ENCODE measurements around the gene TRIP10.

TRIP10 gene

DNA sequence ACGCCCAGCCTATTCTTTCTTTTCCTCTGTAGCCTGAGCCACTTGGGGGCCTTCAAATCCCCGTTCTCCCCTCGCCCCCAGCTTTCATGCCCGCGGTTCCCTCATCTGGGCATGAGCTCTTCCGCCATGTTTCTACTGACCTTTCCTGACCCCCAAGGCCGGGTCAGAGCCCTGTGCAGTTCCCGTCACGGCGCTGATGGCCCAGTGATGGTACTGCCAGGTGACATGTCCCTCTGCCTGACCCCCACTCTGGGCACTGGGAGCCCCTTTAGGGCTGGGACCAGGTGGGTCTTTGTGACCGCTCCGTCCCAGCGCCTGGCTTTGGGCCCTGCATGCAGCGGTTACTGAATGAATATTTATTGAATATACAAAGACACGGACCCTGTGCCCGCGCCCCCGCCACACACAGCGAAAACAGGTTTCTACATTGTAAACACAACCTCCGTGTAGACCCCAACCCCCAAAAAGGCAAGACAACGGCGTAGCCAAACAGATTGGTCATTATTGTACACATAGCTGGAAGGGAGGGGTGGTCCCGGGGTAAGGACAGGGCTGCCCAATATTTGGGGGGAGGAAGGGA lies 9.8 kb upstream of the TRIP10 start:
- no peak for DNase-seq

- peak; percentile 77 for DNase-seq
Observed at GRCh38 chr19:6730153-6730804, 9.2 kb upstream of the TRIP10 start.

GRCh38 chr19:6730941-6731670 lies 8.4 kb upstream of the TRIP10 start:
- no peak for DNase-seq

DNA sequence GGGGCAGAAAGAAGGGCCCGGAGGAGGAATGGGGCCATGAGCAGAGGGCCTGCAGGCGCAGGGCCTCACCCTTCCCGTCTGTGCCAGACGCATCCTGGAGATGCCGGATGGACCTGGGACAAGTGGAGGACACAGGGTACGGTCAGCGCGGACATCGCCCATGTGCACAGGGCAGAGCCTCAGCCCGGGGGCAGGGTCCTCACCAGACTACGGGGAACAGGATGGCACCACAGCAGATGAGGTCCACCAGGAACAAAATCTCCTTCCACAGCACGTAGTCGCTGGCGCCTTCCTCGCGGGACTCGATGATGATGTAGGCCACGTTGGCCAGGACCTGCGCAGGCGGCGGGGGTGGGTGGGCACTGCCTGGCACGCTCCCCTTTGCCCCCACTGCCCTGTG lies 7.7 kb upstream of the TRIP10 start:
- DNase-seq = no peak

GRCh38 chr19:6732803-6733337 lies 6.6 kb upstream of the TRIP10 start:
- no peak for DNase-seq

- peak; percentile 46 for DNase-seq
Observed at GRCh38 chr19:6733338-6734095, 6.0 kb upstream of the TRIP10 start.

- DNase-seq = no peak
Observed at GRCh38 chr19:6734096-6734696, 5.3 kb upstream of the TRIP10 start.

DNA sequence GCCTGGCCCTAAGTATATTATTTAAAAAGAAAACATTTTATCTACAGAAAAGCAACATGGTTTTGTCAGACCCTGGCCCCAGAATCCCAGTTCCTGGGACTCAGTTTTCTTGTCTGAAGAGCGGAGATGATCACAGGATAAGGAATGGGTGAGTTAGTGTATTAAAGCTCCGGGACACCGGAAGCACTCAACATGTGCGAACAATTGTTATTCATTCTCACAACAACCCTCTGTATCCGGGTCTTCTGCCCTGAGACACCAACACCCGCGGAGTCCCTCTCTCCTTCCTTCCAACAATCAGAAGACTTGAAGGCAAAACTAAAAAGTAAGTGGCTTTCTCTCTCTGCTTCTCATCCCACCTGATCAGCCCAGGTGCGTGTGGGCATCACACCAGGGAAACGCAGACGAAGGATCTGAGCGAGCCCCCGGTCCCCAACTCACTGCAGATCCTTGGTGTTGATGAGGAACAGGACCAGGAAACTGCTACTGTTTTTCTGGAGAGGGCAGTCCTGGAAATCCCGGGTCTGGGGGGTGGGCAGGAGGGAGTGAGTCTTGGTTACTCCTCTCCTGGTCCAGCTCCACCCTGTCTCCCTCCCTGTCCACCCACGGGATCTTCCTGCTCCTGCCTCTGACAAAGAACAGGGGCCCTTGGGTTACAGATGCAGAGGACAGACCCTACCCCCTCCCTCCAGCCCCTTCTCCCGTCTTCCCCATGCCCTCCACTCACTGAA lies 4.1 kb upstream of the TRIP10 start:
- DNase-seq = no peak

DNA sequence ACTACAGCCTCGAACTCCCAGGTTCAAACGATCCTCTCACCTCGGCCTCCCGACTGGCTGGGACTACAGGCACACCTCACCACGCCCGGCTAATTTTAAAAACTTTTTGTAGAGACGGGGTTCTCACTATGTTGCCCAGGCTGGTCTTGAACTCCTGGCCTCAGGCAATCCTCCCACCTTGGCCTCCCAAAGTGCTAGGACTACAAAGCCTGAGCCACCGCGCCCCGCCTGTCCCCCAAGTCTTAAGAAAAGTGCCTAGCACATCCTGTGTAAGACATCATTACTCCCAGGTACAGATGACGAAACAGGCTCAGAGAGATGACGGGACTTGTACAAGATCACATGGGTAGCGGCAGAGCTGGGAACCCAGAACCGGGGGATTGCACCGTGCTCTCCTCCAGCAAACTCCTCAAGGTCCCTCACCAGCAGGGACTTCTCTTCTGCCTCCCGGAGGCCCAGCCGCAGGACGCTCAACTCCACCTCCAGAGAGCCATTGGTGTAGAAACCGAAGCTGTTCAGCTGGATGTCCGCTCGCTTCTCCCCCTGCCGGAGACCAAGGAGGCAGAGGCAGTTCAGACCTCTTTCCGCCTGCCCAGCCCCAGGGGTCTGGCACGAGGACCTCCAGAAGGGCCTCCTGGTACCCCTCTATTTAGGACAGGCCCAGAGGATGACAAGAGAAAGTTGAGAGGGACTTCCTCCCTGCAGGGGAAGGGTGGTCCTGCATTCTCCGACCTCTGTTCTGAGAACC lies 3.1 kb upstream of the TRIP10 start:
- peak; percentile 76 for DNase-seq

- DNase-seq = no peak
Observed at GRCh38 chr19:6736917-6737283, 2.6 kb upstream of the TRIP10 start.

DNA sequence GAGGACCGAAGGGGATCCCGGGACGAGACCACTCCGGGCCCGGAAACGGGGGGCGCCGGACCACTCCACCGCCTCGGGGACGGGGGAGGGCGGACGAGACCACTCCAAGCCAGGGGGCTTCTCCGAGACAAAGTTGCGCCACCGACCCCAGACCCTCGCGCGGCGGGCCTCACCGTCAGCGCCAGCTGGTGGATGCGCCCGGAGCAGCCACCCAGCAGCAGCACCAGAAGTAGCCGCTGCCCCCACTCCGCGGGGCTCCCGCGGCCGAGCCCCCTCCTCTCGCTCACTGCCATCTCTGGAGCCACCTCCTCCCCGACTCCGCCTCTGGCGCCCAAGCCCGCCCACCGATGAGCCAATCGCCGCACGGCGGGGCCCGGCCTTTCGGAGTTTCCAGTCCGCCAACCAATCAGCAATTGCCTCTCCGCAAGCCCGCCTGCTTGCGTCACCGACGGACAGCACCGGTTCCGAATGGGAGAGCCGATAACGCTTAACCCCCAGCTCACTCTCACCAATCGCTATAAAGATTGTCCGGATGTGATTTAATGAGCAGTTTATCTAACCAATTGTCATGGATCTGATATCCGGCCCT lies 2.1 kb upstream of the TRIP10 start, which contains the start of gene GPR108:
Gene GPR108 (minus strand): TSS at position 297 of the 589 bp plus-strand sequence. CDS start 4 bp downstream, at position 293.
- DNase-seq = peak; percentile 99

- peak; percentile 83 for DNase-seq
Observed at GRCh38 chr19:6737873-6738786, 1.4 kb upstream of the TRIP10 start.

GRCh38 chr19:6738787-6739389 lies 592 bp upstream of the TRIP10 start:
- peak; percentile 52 for DNase-seq

DNA sequence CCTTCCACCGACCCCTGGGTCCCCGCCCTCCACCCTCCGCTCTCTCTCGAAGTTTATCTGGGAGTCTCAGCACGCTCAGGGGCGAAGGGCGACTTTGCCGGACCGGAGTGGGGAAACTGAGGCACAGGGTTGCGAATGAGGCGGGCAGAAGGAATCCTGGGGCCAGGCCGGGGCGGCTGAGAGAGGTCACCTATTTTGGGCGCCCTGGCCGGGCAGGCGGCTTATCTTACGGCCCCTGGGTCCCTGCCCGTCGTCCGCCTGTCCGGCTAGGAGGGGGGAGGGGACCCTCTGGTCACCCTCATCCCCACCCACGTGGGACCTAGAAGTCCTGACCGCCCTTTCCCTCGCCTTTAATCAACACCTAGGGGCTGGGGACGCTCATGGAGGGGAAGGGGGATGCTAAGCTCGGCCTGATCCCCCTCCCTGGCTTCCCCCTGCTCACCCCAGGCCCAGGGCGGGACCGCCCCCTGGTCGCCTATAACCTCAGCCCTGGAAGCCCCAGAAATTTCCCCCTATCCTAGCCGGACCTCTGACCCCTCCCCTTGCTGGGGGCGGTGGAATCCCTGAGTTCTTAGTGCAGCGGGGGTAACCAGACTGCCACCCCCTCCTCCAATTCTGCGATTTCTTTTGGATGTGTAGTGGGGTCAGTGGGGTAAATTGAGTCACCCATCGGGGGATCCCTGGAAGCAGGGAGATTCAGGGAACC lies 556 bp downstream of the TRIP10 start:
- DNase-seq = peak; percentile 42

DNA sequence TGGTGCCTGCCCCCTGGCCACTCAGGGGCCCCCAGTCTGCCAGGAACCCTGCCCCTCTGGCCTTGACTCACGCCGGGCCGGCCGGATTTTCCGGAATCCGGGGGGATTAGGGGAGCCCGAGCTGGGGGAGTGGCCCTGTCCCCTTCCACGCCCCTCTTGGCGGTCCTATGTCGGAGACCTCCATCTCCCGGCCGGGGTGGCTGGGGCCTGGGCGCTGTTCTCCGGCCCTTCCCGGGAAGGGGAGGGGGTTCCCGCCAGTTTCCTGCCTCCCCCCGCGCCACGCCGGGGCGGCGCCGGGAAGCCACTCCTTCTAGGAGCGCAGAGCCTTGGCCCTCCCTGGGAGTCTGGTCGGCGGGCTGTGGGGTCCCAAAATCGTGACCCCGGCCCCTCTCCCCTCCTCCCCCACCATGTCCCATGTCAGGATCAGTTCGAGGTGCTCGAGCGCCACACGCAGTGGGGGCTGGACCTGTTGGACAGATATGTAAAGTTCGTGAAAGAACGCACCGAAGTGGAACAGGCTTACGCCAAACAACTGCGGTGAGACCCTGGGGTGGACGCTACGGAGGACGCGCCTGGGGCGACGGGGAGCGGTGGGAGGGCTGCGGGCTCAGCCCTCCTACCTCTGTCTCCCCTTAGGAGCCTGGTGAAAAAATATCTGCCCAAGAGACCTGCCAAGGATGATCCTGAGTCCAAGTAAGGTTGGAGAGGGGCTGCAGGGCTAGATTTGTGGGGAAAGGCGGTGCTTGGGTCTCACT lies 1.3 kb downstream of the TRIP10 start:
- DNase-seq = peak; percentile 46

- DNase-seq = no peak
Observed at GRCh38 chr19:6743066-6743465, 3.6 kb downstream of the TRIP10 start.

DNA sequence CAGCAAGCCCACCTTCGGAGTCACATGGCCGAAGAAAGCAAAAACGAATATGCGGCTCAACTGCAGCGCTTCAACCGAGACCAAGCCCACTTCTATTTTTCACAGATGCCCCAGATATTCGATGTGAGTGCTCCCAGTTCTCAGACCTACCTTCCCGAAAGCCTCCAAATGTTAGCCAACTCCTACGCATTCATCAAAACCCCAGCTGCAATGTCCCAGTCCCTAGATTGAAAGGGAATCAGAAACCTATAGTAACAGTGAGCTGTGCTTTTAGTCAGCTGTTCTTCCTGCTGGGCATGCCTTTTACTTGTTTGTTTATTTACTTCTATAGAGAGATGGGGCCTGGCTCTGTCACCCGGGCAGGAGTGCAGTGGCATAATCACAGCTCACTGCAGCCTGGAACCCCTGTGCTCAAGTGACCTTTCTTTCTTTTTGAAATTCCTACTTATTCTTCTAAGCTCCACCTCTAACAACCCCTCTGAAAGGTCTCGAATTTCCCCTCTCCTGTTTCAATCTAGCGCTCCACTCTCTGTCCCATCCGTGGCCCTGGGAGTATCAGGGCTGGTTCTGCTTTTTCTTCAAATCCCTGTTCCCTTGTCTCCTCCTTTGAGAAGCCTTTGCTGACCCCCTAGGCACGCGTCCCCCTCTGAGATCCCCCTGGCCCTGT lies 4.4 kb downstream of the TRIP10 start:
- no peak for DNase-seq

Data from stimulated activated CD8-positive, alpha-beta memory T cell treated with anti-CD3 and anti-CD28 coated beads, Interleukin-4, amount 100 ng/mL, for 48 hours (primary cell).